Measurements from ENCODE around the gene NDEL1.
A peak's percentile ranks its signal among the peaks of the same experiment; 100 is the strongest.

NDEL1 gene

GRCh38 chr17:8430966-8431365, 4.7 kb upstream of the NDEL1 start:
- no peak overlapping the region for H3K27ac ChIP-seq
- TF ChIP-seq CTCF (IDR thresholded peaks at IDR 0.05): no peak
- TF ChIP-seq ZFX (IDR thresholded peaks at IDR 0.05; ENCODE audit: borderline replicate concordance): no peak

- no peak for TF ChIP-seq ZFX (IDR thresholded peaks at IDR 0.05; ENCODE audit: borderline replicate concordance)
- 0 out of 2 replicates have a peak, but pooled peaks have one; percentile 10 for TF ChIP-seq CTCF (IDR thresholded peaks at IDR 0.05)
- H3K27ac ChIP-seq: peak overlapping the region; percentile 86
These were observed 622 bp downstream of the NDEL1 start for GRCh38 chr17:8436169-8436843.

- peak overlapping the region; percentile 86 for H3K27ac ChIP-seq
- TF ChIP-seq CTCF (IDR thresholded peaks at IDR 0.05) (no peak), ZFX (IDR thresholded peaks at IDR 0.05; ENCODE audit: borderline replicate concordance) (no peak)
These were observed 1.1 kb downstream of the NDEL1 start for GRCh38 chr17:8436844-8437171.

- H3K27ac ChIP-seq: no peak overlapping the region
- TF ChIP-seq CTCF (IDR thresholded peaks at IDR 0.05) (no peak), ZFX (IDR thresholded peaks at IDR 0.05; ENCODE audit: borderline replicate concordance) (no peak)
These were observed 2.8 kb downstream of the NDEL1 start for GRCh38 chr17:8438441-8438840.

- H3K27ac ChIP-seq: no peak overlapping the region
- no peak for TF ChIP-seq CTCF (IDR thresholded peaks at IDR 0.05)
- TF ChIP-seq ZFX (IDR thresholded peaks at IDR 0.05; ENCODE audit: borderline replicate concordance): no peak
These were observed 4.0 kb downstream of the NDEL1 start for GRCh38 chr17:8439681-8440080.

- H3K27ac ChIP-seq: no peak overlapping the region
- TF ChIP-seq CTCF (IDR thresholded peaks at IDR 0.05) (no peak), ZFX (IDR thresholded peaks at IDR 0.05; ENCODE audit: borderline replicate concordance) (no peak)
These were observed 6.0 kb downstream of the NDEL1 start for GRCh38 chr17:8441690-8442089.

GRCh38 chr17:8442310-8442709, 6.6 kb downstream of the NDEL1 start:
- no peak overlapping the region for H3K27ac ChIP-seq
- TF ChIP-seq CTCF (IDR thresholded peaks at IDR 0.05) (no peak), ZFX (IDR thresholded peaks at IDR 0.05; ENCODE audit: borderline replicate concordance) (no peak)

Measured in 22Rv1 (cell line).